CD4-positive, alpha-beta T cell treated with Interleukin-6 at 100 ng/mL for 8 hours (primary cell): ENCODE results near the gene WDR93.
A peak's percentile ranks its signal among the peaks of the same experiment; 100 is the strongest.
"Not testable (repeated sequence)": the region's sequence is repeated elsewhere in the genome, so short reads cannot be mapped to it uniquely, and the experiment has no call there.

Experiments used
- DNase-seq: peaks from one replicate; pipeline ENCODE4 v3.0.0-alpha.2; 2020; ENCODE audit warnings: mixed read lengths, low spot score

Gene WDR93

GRCh38 chr15:89772932-89773583 lies 82.4 kb downstream of the WDR93 start:
- no peak for DNase-seq

- DNase-seq, result no peak
These were observed 83.9 kb downstream of the WDR93 start for GRCh38 chr15:89774492-89774891.

- no peak for DNase-seq
These were observed 85.2 kb downstream of the WDR93 start for GRCh38 chr15:89775815-89776214.

GRCh38 chr15:89776274-89777072 lies 85.9 kb downstream of the WDR93 start, which contains the start of gene MESP2:
MESP2 (plus strand) TSS chr15:89776332; CDS start chr15:89776358, 26 bp downstream.
- DNase-seq, result peak; percentile 25

- DNase-seq, result no peak
These were observed 86.6 kb downstream of the WDR93 start for GRCh38 chr15:89777073-89777751.

GRCh38 chr15:89777782-89778380 lies 87.3 kb downstream of the WDR93 start:
- no peak for DNase-seq

- DNase-seq, result no peak
These were observed 88.2 kb downstream of the WDR93 start for GRCh38 chr15:89778861-89779260.

GRCh38 chr15:89780601-89781000 lies 90.0 kb downstream of the WDR93 start:
- no peak for DNase-seq

GRCh38 chr15:89781055-89781454 lies 90.4 kb downstream of the WDR93 start:
- DNase-seq, result no peak

GRCh38 chr15:89781891-89782618 lies 91.4 kb downstream of the WDR93 start:
- DNase-seq, result no peak

- DNase-seq, result not testable (repeated sequence)
These were observed 92.0 kb downstream of the WDR93 start for GRCh38 chr15:89782619-89782950.

- no peak for DNase-seq
These were observed 92.7 kb downstream of the WDR93 start for GRCh38 chr15:89783111-89783860.

- DNase-seq, result no peak
These were observed 93.5 kb downstream of the WDR93 start for GRCh38 chr15:89783861-89784685.

- no peak for DNase-seq
These were observed 94.0 kb downstream of the WDR93 start for GRCh38 chr15:89784686-89784960.

- no peak for DNase-seq
These were observed 94.6 kb downstream of the WDR93 start for GRCh38 chr15:89785064-89785773.

- no peak for DNase-seq
These were observed 95.1 kb downstream of the WDR93 start for GRCh38 chr15:89785774-89786140.

- DNase-seq, result no peak
These were observed 97.3 kb downstream of the WDR93 start for GRCh38 chr15:89787944-89788343.

GRCh38 chr15:89788585-89788984 lies 98.0 kb downstream of the WDR93 start:
- not testable (repeated sequence) for DNase-seq

GRCh38 chr15:89790206-89790605 lies 99.6 kb downstream of the WDR93 start:
- no peak for DNase-seq

GRCh38 chr15:89790661-89791060 lies 100.0 kb downstream of the WDR93 start:
- no peak for DNase-seq
